Breast epithelium (tissue), 4 donors: ENCODE results near the gene COL23A1. TPM values are rescaled to one million over a fixed set of nuclear protein-coding genes. Genes with fewer than 3 reads are reported as not detected.

Source experiments
- DNase-seq, 2 donors: peaks; one replicate each; pipeline ENCODE4 v3.0.0-alpha.2; 2019; ENCODE audit warnings: low spot score in 2 of 2
- H3K27ac ChIP-seq, 2 donors: fragments of 200-600 bp; sonication (generic) in 1 of 2; one replicate each; pipeline ENCODE4 v1.5.1; 2016 to 2019; ENCODE audit warnings: mild to moderate bottlenecking in 1 of 2
- H3K27me3 ChIP-seq, 2 donors: fragments of 200-600 bp; sonication (generic) in 1 of 2; one replicate each; pipeline versions ENCODE4 v1.5.1 to v1.6.0; 2017 to 2019; ENCODE audit warnings: control low read depth in 1 of 2, mild to moderate bottlenecking in 1 of 2
- H3K36me3 ChIP-seq: fragments of 200-600 bp; one replicate; pipeline ENCODE4 v1.5.1; 2019
- H3K4me1 ChIP-seq, 2 donors: fragments of 200-600 bp; sonication (generic); one replicate each; pipeline ENCODE4 v1.5.1; 2016 to 2019; ENCODE audit warnings: control low read depth in 1 of 2
- H3K4me3 ChIP-seq, 3 donors: fragments of 200-600 bp; sonication (generic); 1 replicate in 2 of 3; 2 replicates in 1 of 3; pipeline ENCODE4 v1.5.1; 2016 to 2019; ENCODE audit warnings: mild to moderate bottlenecking in 3 of 3, moderate library complexity in 2 of 3
- H3K9me3 ChIP-seq, 2 donors: fragments of 200-600 bp; sonication (generic) in 1 of 2; one replicate each; pipeline ENCODE4 v1.5.1; 2016 to 2019; ENCODE audit warnings: control low read depth in 1 of 2
- POLR2A ChIP-seq: fragments of 450-650 bp; IDR thresholded peaks from one replicate; pipeline ENCODE4 v1.6.1; 2016; ENCODE audit warnings: antibody characterized with exemption, mild to moderate bottlenecking, moderate library complexity
- POLR2AphosphoS5 ChIP-seq, 3 donors: sonication (generic); formaldehyde crosslinking; IDR thresholded peaks; one replicate each; pipeline ENCODE4 v1.6.1; 2017; ENCODE audit warnings: antibody characterized with exemption in 3 of 3
- intact Hi-C: fragments of 100-400 bp; cut with DNase I; formaldehyde crosslinking; loops from one replicate; pipeline ENCODE4 v1.15.1; 2023; ENCODE audit warnings: low total_unique reads
- total RNA-seq, 3 donors: library from RNA; depleted of rRNA; stranded (reverse); fragments of >200 nt; gene quantifications; one replicate each; pipeline ENCODE4 v1.1.0, GENCODE V29; 2016
- TF ChIP-seq, protein P1 (sequence below), 3 donors: fragments of 450-650 bp; IDR thresholded peaks; one replicate each; pipeline ENCODE4 v1.5.1; 2016 to 2017; ENCODE audit warnings: antibody characterized with exemption in 3 of 3, mild to moderate bottlenecking in 3 of 3, moderate library complexity in 3 of 3

COL23A1 gene
- total RNA-seq, 3 donors from 2014 or later: 0.32 to 3.3 (median 2.6) TPM

DNA sequence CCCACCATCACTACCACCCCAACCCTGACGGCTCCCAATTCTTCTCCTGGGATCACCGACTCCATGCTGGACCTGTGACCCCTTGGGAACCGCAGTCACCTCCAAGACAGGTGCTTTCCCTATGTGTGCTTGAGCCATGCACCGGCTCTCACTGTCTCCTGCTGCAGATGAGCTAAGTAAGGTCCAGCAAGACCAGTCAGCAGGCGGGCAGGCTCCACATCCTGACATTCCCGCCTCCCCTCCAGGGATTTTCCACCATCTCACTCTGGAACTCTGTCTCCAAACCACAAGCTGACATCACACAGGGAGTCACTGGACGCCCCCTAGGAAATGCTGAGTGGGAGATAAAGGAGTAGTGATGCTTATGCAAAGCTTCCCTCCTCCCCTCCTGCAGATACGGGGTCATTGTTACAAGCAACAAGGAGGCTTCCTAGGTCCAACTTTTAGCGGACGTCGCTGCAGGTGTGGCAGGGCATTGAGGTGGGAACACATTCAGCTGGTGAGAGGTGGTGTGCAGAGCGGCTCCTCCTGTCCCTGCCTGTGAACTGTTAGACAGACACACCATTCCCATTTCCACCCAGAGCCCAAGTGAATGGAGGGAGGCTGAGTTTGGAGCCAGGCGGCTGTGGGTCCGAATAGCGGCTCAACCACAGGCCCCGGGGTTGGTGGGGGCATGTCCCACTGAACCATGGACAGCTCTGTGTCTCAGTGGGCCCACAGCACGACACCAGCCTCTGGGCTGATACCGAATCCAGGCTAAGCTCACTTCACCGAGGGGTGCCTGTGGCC lies 228.3 kb downstream of the COL23A1 start:
- DNase-seq: no peak
- H3K4me1 ChIP-seq: no peaks in the 10 kb centered on the region
- no peak overlapping the region for H3K4me3 ChIP-seq
- H3K27ac ChIP-seq: no peak overlapping the region
- no peaks in the 10 kb centered on the region for H3K9me3 ChIP-seq
- no peaks in the 10 kb centered on the region for H3K36me3 ChIP-seq
- H3K27me3 ChIP-seq: peaks cover 0 to 14% of the 10 kb centered on the region in 2 donors
- intact Hi-C loops: no loop called here
- TF ChIP-seq POLR2A: no peak
- TF ChIP-seq POLR2AphosphoS5 (IDR thresholded peaks at IDR 0.05): no peak
- TF ChIP-seq, protein P1, sequence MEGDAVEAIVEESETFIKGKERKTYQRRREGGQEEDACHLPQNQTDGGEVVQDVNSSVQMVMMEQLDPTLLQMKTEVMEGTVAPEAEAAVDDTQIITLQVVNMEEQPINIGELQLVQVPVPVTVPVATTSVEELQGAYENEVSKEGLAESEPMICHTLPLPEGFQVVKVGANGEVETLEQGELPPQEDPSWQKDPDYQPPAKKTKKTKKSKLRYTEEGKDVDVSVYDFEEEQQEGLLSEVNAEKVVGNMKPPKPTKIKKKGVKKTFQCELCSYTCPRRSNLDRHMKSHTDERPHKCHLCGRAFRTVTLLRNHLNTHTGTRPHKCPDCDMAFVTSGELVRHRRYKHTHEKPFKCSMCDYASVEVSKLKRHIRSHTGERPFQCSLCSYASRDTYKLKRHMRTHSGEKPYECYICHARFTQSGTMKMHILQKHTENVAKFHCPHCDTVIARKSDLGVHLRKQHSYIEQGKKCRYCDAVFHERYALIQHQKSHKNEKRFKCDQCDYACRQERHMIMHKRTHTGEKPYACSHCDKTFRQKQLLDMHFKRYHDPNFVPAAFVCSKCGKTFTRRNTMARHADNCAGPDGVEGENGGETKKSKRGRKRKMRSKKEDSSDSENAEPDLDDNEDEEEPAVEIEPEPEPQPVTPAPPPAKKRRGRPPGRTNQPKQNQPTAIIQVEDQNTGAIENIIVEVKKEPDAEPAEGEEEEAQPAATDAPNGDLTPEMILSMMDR (IDR thresholded peaks at IDR 0.05): no peak

- peaks cover 5 to 6% of the 10 kb centered on the region in 2 donors for H3K4me1 ChIP-seq
- H3K36me3 ChIP-seq: no peaks in the 10 kb centered on the region
Measured at GRCh38 chr5:178360926-178361235, 229.3 kb downstream of the COL23A1 start.

GRCh38 chr5:178360222-178360925 lies 229.8 kb downstream of the COL23A1 start:
- no peak for DNase-seq
- peaks cover 0 to 22% of the 10 kb centered on the region in 2 donors for H3K27me3 ChIP-seq
- intact Hi-C loops: no loop called here
- peaks cover 5 to 6% of the 10 kb centered on the region in 2 donors for H3K4me1 ChIP-seq
- no peaks in the 10 kb centered on the region for H3K36me3 ChIP-seq
- no peak overlapping the region for H3K4me3 ChIP-seq
- TF ChIP-seq POLR2AphosphoS5 (IDR thresholded peaks at IDR 0.05): no peak
- TF ChIP-seq, protein P1 (IDR thresholded peaks at IDR 0.05): no peak
- no peak for TF ChIP-seq POLR2A
- no peaks in the 10 kb centered on the region for H3K9me3 ChIP-seq
- H3K27ac ChIP-seq: no peak overlapping the region

More at GRCh38 chr5:178360926-178361235, 229.3 kb downstream of the COL23A1 start:
- Histone ChIP-seq H3K9me3 (no peaks in the 10 kb centered on the region), H3K27me3 (peaks cover 0 to 21% of the 10 kb centered on the region in 2 donors), H3K27ac (no peak overlapping the region), H3K4me3 (no peak overlapping the region)
- DNase-seq: no peak
- TF ChIP-seq, protein P1 (IDR thresholded peaks at IDR 0.05): no peak
- no peak for TF ChIP-seq POLR2AphosphoS5 (IDR thresholded peaks at IDR 0.05)
- no peak for TF ChIP-seq POLR2A
- intact Hi-C loops: no loop called here

- Histone ChIP-seq H3K36me3 (no peaks in the 10 kb centered on the region), H3K9me3 (no peaks in the 10 kb centered on the region), H3K27ac (no peak overlapping the region), H3K27me3 (peaks cover 0 to 22% of the 10 kb centered on the region in 2 donors), H3K4me3 (no peak overlapping the region), H3K4me1 (peaks cover 5 to 6% of the 10 kb centered on the region in 2 donors)
- intact Hi-C loops: no loop called here
- DNase-seq: no peak
- no peak for TF ChIP-seq POLR2AphosphoS5 (IDR thresholded peaks at IDR 0.05)
Measured at GRCh38 chr5:178359738-178360137, 230.5 kb downstream of the COL23A1 start.

- TF ChIP-seq, protein P1 (IDR thresholded peaks at IDR 0.05): no peak
- TF ChIP-seq POLR2AphosphoS5 (IDR thresholded peaks at IDR 0.05): no peak
- TF ChIP-seq POLR2A: no peak
- H3K4me3 ChIP-seq: no peak overlapping the region
- no peak overlapping the region for H3K27ac ChIP-seq
- DNase-seq: no peak
- H3K27me3 ChIP-seq: peaks cover 0 to 22% of the 10 kb centered on the region in 2 donors
- intact Hi-C loops: no loop called here
- no peaks in the 10 kb centered on the region for H3K9me3 ChIP-seq
- H3K4me1 ChIP-seq: peaks cover 5 to 6% of the 10 kb centered on the region in 2 donors
- H3K36me3 ChIP-seq: no peaks in the 10 kb centered on the region
Measured at GRCh38 chr5:178357678-178358077, 232.5 kb downstream of the COL23A1 start.
